Gastrocnemius medialis (tissue), 4 donors: ENCODE data around the gene MAPK11. TPM values are rescaled to one million over a fixed set of nuclear protein-coding genes. Genes with fewer than 3 reads are reported as not detected.

Experiments used
- ATAC-seq, 2 donors: fragments of 150-250 bp; one replicate each; pipeline ENCODE4 v1.9.1; 2016
- DNase-seq, 2 donors: peaks; one replicate each; pipeline ENCODE4 v3.0.0-alpha.2; 2019
- H3K27ac ChIP-seq, 4 donors: fragments of 200-600 bp; sonication (generic); 1 replicate in 1 of 4; 2 replicates in 3 of 4; pipeline ENCODE4 v1.5.1; 2016 to 2018; ENCODE audit warnings: mild to moderate bottlenecking in 2 of 4, moderate library complexity in 1 of 4
- H3K27me3 ChIP-seq, 3 donors: fragments of 200-600 bp; sonication (generic) in 2 of 3; 1 replicate in 1 of 3; 2 replicates in 2 of 3; pipeline versions ENCODE4 v1.5.1 to v1.6.0; 2016 to 2019; ENCODE audit warnings: mild to moderate bottlenecking in 1 of 3, moderate library complexity in 1 of 3
- H3K36me3 ChIP-seq, 2 donors: fragments of 200-600 bp; sonication (generic) in 1 of 2; one replicate each; pipeline ENCODE4 v1.5.1; 2017 to 2018
- H3K4me1 ChIP-seq, 2 donors: fragments of 200-600 bp; sonication (generic) in 1 of 2; one replicate each; pipeline ENCODE4 v1.5.1; 2016 to 2017; ENCODE audit warnings: mild to moderate bottlenecking in 2 of 2
- H3K4me3 ChIP-seq, 4 donors: fragments of 200-600 bp; sonication (generic) in 3 of 4; 1 replicate in 1 of 4; 2 replicates in 3 of 4; pipeline ENCODE4 v1.5.1; 2016 to 2019; ENCODE audit warnings: mild to moderate bottlenecking in 2 of 4
- H3K9me3 ChIP-seq, 3 donors: fragments of 200-600 bp; sonication (generic) in 2 of 3; 1 replicate in 1 of 3; 2 replicates in 2 of 3; pipeline ENCODE4 v1.5.1; 2016 to 2019
- CTCF ChIP-seq, 5 experiments: fragments of 450-650 bp in 3 of 5; fragments of 200-600 bp in 2 of 5; sonication (generic) in 2 of 5; IDR thresholded peaks in 4 of 5; conservative IDR thresholded peaks in 1 of 5; 1 replicate in 4 of 5; 2 replicates in 1 of 5; pipeline ENCODE4 v1.5.1; 2016 to 2019; ENCODE audit warnings: antibody characterized with exemption in 5 of 5, mild to moderate bottlenecking in 3 of 5, moderate library complexity in 3 of 5
- POLR2A ChIP-seq, 2 donors: fragments of 450-650 bp; IDR thresholded peaks; one replicate each; pipeline ENCODE4 v1.6.1; 2017; ENCODE audit warnings: antibody characterized with exemption in 2 of 2, mild to moderate bottlenecking in 2 of 2, moderate library complexity in 2 of 2
- in situ Hi-C, 4 donors: fragments of 200-750 bp; cut with MboI; loops; one replicate each; pipeline versions ENCODE4 v1.15.0 to v1.8.0; 2017; ENCODE audit warnings: low sequenced_read_pairs in 4 of 4
- intact Hi-C: fragments of 100-400 bp; cut with DNase I; formaldehyde crosslinking; loops from one replicate; pipeline ENCODE4 v1.15.1; 2023; ENCODE audit warnings: low total_unique reads
- total RNA-seq, 4 donors: library from RNA; depleted of rRNA; stranded (reverse); fragments of >200 nt; gene quantifications; one replicate each; pipeline versions ENCODE4 v1.1.0 to v1.2.3, GENCODE V29; 2016

Gene MAPK11
- total RNA-seq, 4 donors from 2014 or later: 1.8 to 4.2 (median 3.4) TPM

- intact Hi-C loops: loop anchor here (5.0 kb wide), 1 partner anchor 38 kb away; no protein-coding TSS in a partner anchor
- Histone ChIP-seq H3K27me3 (no peaks in the 10 kb centered on the region), H3K27ac (peak overlapping the region; percentile 62 to 97 (median 75)), H3K4me3 (peak overlapping the region in 3 of 4 donors; percentile 59 to 66 (median 59)), H3K9me3 (no peaks in the 10 kb centered on the region), H3K36me3 (peaks cover 0 to 15% of the 10 kb centered on the region in 2 donors), H3K4me1 (peaks cover 22 to 36% of the 10 kb centered on the region in 2 donors)
- no peak for TF ChIP-seq POLR2A (IDR thresholded peaks at IDR 0.05)
- no peak for ATAC-seq
- in situ Hi-C loops: loop anchor here in 2 of 4 donors (10.0 kb wide), 2 partner anchors 75 to 85 kb away; partner anchors contain the start of gene DENND6B (in 1 of the 2)
- peak in 1 of 2 donors; percentile 54 for DNase-seq
These were observed 20.0 kb downstream of the MAPK11 start for GRCh38 chr22:50250249-50250554.

GRCh38 chr22:50249341-50250248, 20.6 kb downstream of the MAPK11 start:
- H3K4me3 ChIP-seq: no peak overlapping the region
- DNase-seq: no peak
- peak overlapping the region in 3 of 4 donors; percentile 30 to 97 (median 62) for H3K27ac ChIP-seq
- peaks cover 22 to 37% of the 10 kb centered on the region in 2 donors for H3K4me1 ChIP-seq
- H3K9me3 ChIP-seq: no peaks in the 10 kb centered on the region
- TF ChIP-seq CTCF (IDR thresholded peaks at IDR 0.05 in 4 of 5, conservative IDR thresholded peaks at IDR 0.05 in 1 of 5) (no peak), POLR2A (IDR thresholded peaks at IDR 0.05) (no peak)
- peaks cover 0 to 12% of the 10 kb centered on the region in 2 donors for H3K36me3 ChIP-seq
- in situ Hi-C loops: loop anchor here in 2 of 4 donors (10.0 kb wide), 2 partner anchors 75 to 85 kb away; partner anchors contain the start of gene DENND6B (in 1 of the 2)
- H3K27me3 ChIP-seq: no peaks in the 10 kb centered on the region
- ATAC-seq: no peak
- intact Hi-C loops: loop anchor here (5.0 kb wide), 1 partner anchor 37 kb away; no protein-coding TSS in a partner anchor

- no peaks in the 10 kb centered on the region for H3K9me3 ChIP-seq
- TF ChIP-seq CTCF (IDR thresholded peaks at IDR 0.05 in 4 of 5, conservative IDR thresholded peaks at IDR 0.05 in 1 of 5) (no peak), POLR2A (IDR thresholded peaks at IDR 0.05) (no peak)
- in situ Hi-C loops: no loop called here
- no peak for DNase-seq
- peaks cover 0 to 7% of the 10 kb centered on the region in 2 donors for H3K36me3 ChIP-seq
- H3K27ac ChIP-seq: peak overlapping the region in 2 of 4 donors; percentile 91 to 98
- no peaks in the 10 kb centered on the region for H3K27me3 ChIP-seq
- no peak overlapping the region for H3K4me3 ChIP-seq
- ATAC-seq: no peak
- intact Hi-C loops: no loop called here
- peaks cover 31 to 45% of the 10 kb centered on the region in 2 donors for H3K4me1 ChIP-seq
These were observed 21.7 kb downstream of the MAPK11 start for GRCh38 chr22:50248196-50249081.

GRCh38 chr22:50247748-50248147, 22.4 kb downstream of the MAPK11 start:
- intact Hi-C loops (no loop called here), in situ Hi-C loops (no loop called here)
- H3K4me1 ChIP-seq: peaks cover 38 to 51% of the 10 kb centered on the region in 2 donors
- H3K27ac ChIP-seq: peak overlapping the region in 2 of 4 donors; percentile 91 to 98
- no peak for DNase-seq
- no peaks in the 10 kb centered on the region for H3K27me3 ChIP-seq
- no peak overlapping the region for H3K4me3 ChIP-seq
- ATAC-seq: no peak
- no peaks in the 10 kb centered on the region for H3K9me3 ChIP-seq
- peaks cover 0 to 7% of the 10 kb centered on the region in 2 donors for H3K36me3 ChIP-seq
- TF ChIP-seq CTCF (IDR thresholded peaks at IDR 0.05 in 4 of 5, conservative IDR thresholded peaks at IDR 0.05 in 1 of 5) (no peak), POLR2A (IDR thresholded peaks at IDR 0.05) (no peak)
